A549 (cell line): ENCODE measurements around the gene HOXB3.

ENCODE experiments used
- CBX8 ChIP-seq: fragments of 200-600 bp; sonication (generic); IDR thresholded peaks from 2 replicates; pipeline ENCODE4 v1.6.1; 2016
- CEBPB ChIP-seq, 2 experiments: fragments of >200 bp in 1 of 2; sonication (Bioruptor Twin) in 1 of 2; formaldehyde crosslinking in 1 of 2; IDR thresholded peaks; 2 replicates each; pipeline ENCODE4 v1.6.1; 2012 to 2016
- CTCF ChIP-seq: fragments of >200 bp; sonication (Bioruptor Twin); formaldehyde crosslinking; IDR thresholded peaks from 3 replicates; pipeline ENCODE4 v1.5.1; 2016
- JUN ChIP-seq, 2 experiments: fragments of >200 bp; sonication (Bioruptor Twin); formaldehyde crosslinking; IDR thresholded peaks; 2 replicates in 1 of 2; 3 replicates in 1 of 2; pipeline ENCODE4 v1.6.1; 2016 to 2017
- POLR2A ChIP-seq: IDR thresholded peaks from 2 replicates; pipeline ENCODE4 v1.6.1; 2012; ENCODE audit warnings: mild to moderate bottlenecking, low read length
- RAD21 ChIP-seq, 2 experiments: fragments of >200 bp in 1 of 2; sonication (Bioruptor Twin) in 1 of 2; formaldehyde crosslinking in 1 of 2; IDR thresholded peaks in 1 of 2; conservative IDR thresholded peaks in 1 of 2; 2 replicates in 1 of 2; 3 replicates in 1 of 2; pipeline ENCODE4 v1.6.1; 2012 to 2018; ENCODE audit warnings: inconsistent platforms in 1 of 2
- SMC3 ChIP-seq: fragments of >200 bp; sonication (Bioruptor Twin); formaldehyde crosslinking; IDR thresholded peaks from 3 replicates; pipeline ENCODE4 v1.6.1; 2018; ENCODE audit warnings: inconsistent platforms
- ZFP36 ChIP-seq: fragments of 450-650 bp; IDR thresholded peaks from 2 replicates; pipeline ENCODE4 v1.6.1; 2014; ENCODE audit warnings: borderline replicate concordance; ENCODE audit not compliant: partially characterized antibody

- TF ChIP-seq CTCF (no peak), SMC3 (no peak), POLR2A (no peak), ZFP36 (no peak), RAD21 (conservative IDR thresholded peaks at IDR 0.05 in 1 of 2, IDR thresholded peaks at IDR 0.05 in 1 of 2) (no peak), JUN (IDR thresholded peaks at IDR 0.05) (no peak), CBX8 (no peak), CEBPB (IDR thresholded peaks at IDR 0.05) (no peak)
Observed at GRCh38 chr17:48615047-48615962, 25.3 kb upstream of the HOXB3 start, which contains the start of gene HOXB8.
